Germinal center (tissue), 1 donor: Measurements from ENCODE around the gene UMODL1.

Experiments
- DNase-seq: peaks from one replicate; pipeline ENCODE4 v3.0.0; 2012; ENCODE audit warnings: mixed read lengths, low spot score

UMODL1 gene

GRCh38 chr21:42079008-42079938 lies 8.2 kb downstream of the UMODL1 start:
- DNase-seq = no peak

- no peak for DNase-seq
Measured at GRCh38 chr21:42079939-42080787, 9.0 kb downstream of the UMODL1 start.

GRCh38 chr21:42080788-42081083 lies 9.6 kb downstream of the UMODL1 start:
- DNase-seq = no peak

GRCh38 chr21:42081138-42081537 lies 10.0 kb downstream of the UMODL1 start:
- DNase-seq = no peak

- no peak for DNase-seq
Measured at GRCh38 chr21:42081931-42082381, 10.8 kb downstream of the UMODL1 start.

GRCh38 chr21:42082501-42083360 lies 11.6 kb downstream of the UMODL1 start:
- DNase-seq = no peak

GRCh38 chr21:42083361-42083690 lies 12.2 kb downstream of the UMODL1 start:
- no peak for DNase-seq

- no peak for DNase-seq
Measured at GRCh38 chr21:42084079-42084478, 13.0 kb downstream of the UMODL1 start.

- DNase-seq = no peak
Measured at GRCh38 chr21:42085246-42086077, 14.3 kb downstream of the UMODL1 start.

- no peak for DNase-seq
Measured at GRCh38 chr21:42086969-42087368, 15.9 kb downstream of the UMODL1 start.

GRCh38 chr21:42088148-42088547 lies 17.0 kb downstream of the UMODL1 start:
- no peak for DNase-seq

GRCh38 chr21:42088658-42089057 lies 17.5 kb downstream of the UMODL1 start:
- no peak for DNase-seq

- DNase-seq = no peak
Measured at GRCh38 chr21:42089093-42089631, 18.0 kb downstream of the UMODL1 start.

- no peak for DNase-seq
Measured at GRCh38 chr21:42089665-42090310, 18.7 kb downstream of the UMODL1 start.

- no peak for DNase-seq
Measured at GRCh38 chr21:42091899-42092508, 20.9 kb downstream of the UMODL1 start.

GRCh38 chr21:42092771-42093170 lies 21.7 kb downstream of the UMODL1 start:
- DNase-seq = no peak

GRCh38 chr21:42093186-42093585 lies 22.1 kb downstream of the UMODL1 start:
- DNase-seq = no peak

- DNase-seq = no peak
Measured at GRCh38 chr21:42093991-42094421, 22.9 kb downstream of the UMODL1 start.

GRCh38 chr21:42094811-42095210 lies 23.7 kb downstream of the UMODL1 start:
- no peak for DNase-seq

- no peak for DNase-seq
Measured at GRCh38 chr21:42095581-42095980, 24.5 kb downstream of the UMODL1 start.
